Adipose tissue (tissue), 3 donors: Measurements from ENCODE around the gene FSTL5. TPM values are rescaled to one million over a fixed set of nuclear protein-coding genes. Genes with fewer than 3 reads are reported as not detected.
"Not testable (repeated sequence)": the region's sequence is repeated elsewhere in the genome, so short reads cannot be mapped to it uniquely, and the experiment has no call there.

ENCODE experiments used
- H3K27ac ChIP-seq: one replicate; pipeline ENCODE4 v1.5.1; 2013; ENCODE audit warnings: low read depth, low read length
- WGBS, 3 donors: extraction: QIAGEN DNeasy Blood & Tissue Kit; methylation state at CpG; one replicate each; pipeline ENCODE4 v1.1.7; 2013; 5-methylcytosine and 5-hydroxymethylcytosine counted together
- polyA plus RNA-seq, 3 donors: library from polyadenylated mRNA; stranded (reverse); fragments of 200-250 nt; gene quantifications; one replicate each; pipeline ENCODE4 v1.2.3, GENCODE V29; 2013
- donor health status: healthy with polysubstance abuse.
- donor health status: Bipolar disorder and iron deficiency.
- donor health status: healthy.

The FSTL5 gene
- polyA plus RNA-seq, 3 donors, result 0.09 TPM; not detected in 2

- WGBS, 3 donors, result 81 to 93% (median 91%) methylated on average over 4 of the region's 4 CpGs
- no peak overlapping the region for H3K27ac ChIP-seq
These were observed 370.8 kb downstream of the FSTL5 start for GRCh38 chr4:161792991-161793390.

GRCh38 chr4:161791796-161792556, 371.8 kb downstream of the FSTL5 start:
- no peak overlapping the region for H3K27ac ChIP-seq
- 87 to 92% (median 89%) methylated on average over 13 of the region's 13 CpGs for WGBS, 3 donors

GRCh38 chr4:161767116-161767515, 396.7 kb downstream of the FSTL5 start:
- 59 to 74% (median 67%) methylated on average over 5 of the region's 5 CpGs for WGBS, 3 donors
- no peak overlapping the region for H3K27ac ChIP-seq

GRCh38 chr4:161762796-161763195, 401.0 kb downstream of the FSTL5 start:
- WGBS, 3 donors, result 78 to 87% (median 82%) methylated on average over 1 of the region's 1 CpG
- H3K27ac ChIP-seq, result no peak overlapping the region

- no peak overlapping the region for H3K27ac ChIP-seq
- 80 to 86% (median 84%) methylated on average over 3 of the region's 3 CpGs for WGBS, 3 donors
These were observed 403.8 kb downstream of the FSTL5 start for GRCh38 chr4:161760008-161760407.

GRCh38 chr4:161758412-161758811, 405.4 kb downstream of the FSTL5 start:
- H3K27ac ChIP-seq, result not testable (repeated sequence)
- 89 to 91% (median 89%) methylated on average over 9 of the region's 9 CpGs for WGBS, 3 donors

- WGBS, 3 donors, result 77 to 88% (median 85%) methylated on average over 2 of the region's 2 CpGs
- no peak overlapping the region for H3K27ac ChIP-seq
These were observed 434.9 kb downstream of the FSTL5 start for GRCh38 chr4:161728929-161729328.

GRCh38 chr4:161721947-161722346, 441.9 kb downstream of the FSTL5 start:
- no peak overlapping the region for H3K27ac ChIP-seq

GRCh38 chr4:161717084-161717483, 446.7 kb downstream of the FSTL5 start:
- WGBS, 3 donors, result 18 to 79% (median 67%) methylated on average over 1 of the region's 1 CpG
- no peak overlapping the region for H3K27ac ChIP-seq

- H3K27ac ChIP-seq, result no peak overlapping the region
- 39 to 58% (median 44%) methylated on average over 1 of the region's 1 CpG for WGBS, 3 donors
These were observed 448.9 kb downstream of the FSTL5 start for GRCh38 chr4:161714931-161715330.

GRCh38 chr4:161714022-161714751, 449.6 kb downstream of the FSTL5 start:
- WGBS, 3 donors, result 62 to 68% (median 66%) methylated on average over 2 of the region's 2 CpGs
- H3K27ac ChIP-seq, result no peak overlapping the region

- 18 to 35% (median 32%) methylated on average over 3 of the region's 3 CpGs for WGBS, 3 donors
- no peak overlapping the region for H3K27ac ChIP-seq
These were observed 459.1 kb downstream of the FSTL5 start for GRCh38 chr4:161704653-161705052.

- no peak overlapping the region for H3K27ac ChIP-seq
- WGBS, 3 donors, result 37 to 70% (median 63%) methylated on average over 4 of the region's 4 CpGs
These were observed 459.8 kb downstream of the FSTL5 start for GRCh38 chr4:161704040-161704439.

- H3K27ac ChIP-seq, result no peak overlapping the region
These were observed 461.5 kb downstream of the FSTL5 start for GRCh38 chr4:161702287-161702686.

GRCh38 chr4:161696944-161697343, 466.9 kb downstream of the FSTL5 start:
- no peak overlapping the region for H3K27ac ChIP-seq
- 51 to 60% (median 53%) methylated on average over 1 of the region's 1 CpG for WGBS, 3 donors

More at GRCh38 chr4:161702287-161702686, 461.5 kb downstream of the FSTL5 start:
- 75 to 84% (median 77%) methylated on average over 4 of the region's 4 CpGs for WGBS, 3 donors

GRCh38 chr4:161680146-161680545, 483.7 kb downstream of the FSTL5 start:
- 15 to 39% (median 17%) methylated on average over 2 of the region's 2 CpGs for WGBS, 3 donors
- H3K27ac ChIP-seq, result no peak overlapping the region

GRCh38 chr4:161664740-161665139, 499.1 kb downstream of the FSTL5 start:
- 87 to 95% (median 90%) methylated on average over 7 of the region's 7 CpGs for WGBS, 3 donors
- no peak overlapping the region for H3K27ac ChIP-seq

- no peak overlapping the region for H3K27ac ChIP-seq
- 87 to 94% (median 93%) methylated on average over 6 of the region's 6 CpGs for WGBS, 3 donors
These were observed 500.0 kb downstream of the FSTL5 start for GRCh38 chr4:161663844-161664243.

- 82 to 93% (median 90%) methylated on average over 2 of the region's 2 CpGs for WGBS, 3 donors
- no peak overlapping the region for H3K27ac ChIP-seq
These were observed 505.1 kb downstream of the FSTL5 start for GRCh38 chr4:161658676-161659075.

GRCh38 chr4:161657616-161658015, 506.2 kb downstream of the FSTL5 start:
- WGBS, 3 donors, result 75 to 78% (median 77%) methylated on average over 3 of the region's 3 CpGs

More at GRCh38 chr4:161657616-161658015, 506.2 kb downstream of the FSTL5 start:
- no peak overlapping the region for H3K27ac ChIP-seq
